ENCODE data around the gene CFAP46.

Gene CFAP46

DNA sequence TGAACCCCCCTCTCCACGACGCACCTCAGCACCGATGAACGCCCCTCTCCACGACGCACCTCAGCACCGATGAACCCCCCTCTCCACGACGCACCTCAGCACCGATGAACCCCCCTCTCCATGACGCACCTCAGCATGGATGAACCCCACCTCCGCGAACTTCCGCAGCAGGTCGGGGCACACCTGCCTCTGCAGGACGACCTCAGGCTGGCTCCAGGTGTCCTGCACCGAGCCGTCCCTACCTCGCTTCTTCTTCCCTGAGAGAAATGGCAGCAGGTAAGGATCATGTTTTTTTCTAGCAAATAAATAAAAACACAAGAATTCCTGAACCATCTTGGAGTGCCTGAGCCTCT, 24.1 kb downstream of the CFAP46 start:
- no peaks in the 10 kb centered on the region for H4K20me1 ChIP-seq (ENCODE audit: insufficient read depth, low read length, poor library complexity, severe bottlenecking)
- no peak overlapping the region for H3K4me2 ChIP-seq (ENCODE audit: low read depth, low read length, poor library complexity, severe bottlenecking)
- no peaks in the 10 kb centered on the region; the same call in 1 of the 2 replicates for H3K9me3 ChIP-seq (ENCODE audit: insufficient read depth, low read depth, low read length)

DNA sequence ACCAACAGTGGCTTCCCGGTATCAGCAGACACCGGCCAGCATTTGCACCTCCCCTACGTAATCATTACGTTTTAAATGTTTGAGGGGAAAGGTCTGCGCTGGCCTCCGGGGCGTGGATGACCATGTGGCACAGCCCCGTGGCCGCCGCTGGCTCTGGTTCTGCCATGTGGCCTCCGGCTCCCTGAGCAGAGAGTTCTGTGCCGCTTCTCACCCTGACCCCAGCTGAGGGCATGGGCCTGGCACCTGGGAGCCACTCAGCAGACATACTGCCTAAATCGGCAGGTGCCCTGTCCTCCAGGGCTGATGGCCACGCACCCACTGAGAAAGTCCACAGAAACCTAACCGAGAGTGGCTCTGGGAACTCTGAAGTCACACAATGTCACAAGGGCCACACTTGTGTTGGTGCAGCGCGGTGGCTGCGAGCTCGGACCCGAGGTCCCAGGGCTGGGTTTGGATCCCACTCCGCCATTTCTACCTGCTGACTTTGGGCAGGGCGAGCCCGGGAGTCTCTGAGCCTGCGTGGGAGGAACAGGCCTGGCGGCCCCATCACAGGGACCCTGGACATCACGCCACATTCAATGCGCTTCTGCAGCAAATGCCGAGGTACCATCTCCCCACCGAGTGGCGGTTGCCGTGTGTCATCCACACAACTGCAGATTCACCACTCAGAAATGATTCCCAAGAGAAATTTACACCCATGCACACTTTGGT, 25.3 kb downstream of the CFAP46 start:
- Histone ChIP-seq H3F3A (ENCODE audit: low read depth) (no peaks in the 10 kb centered on the region), H3K36me3 (ENCODE audit: insufficient read depth, low read length) (no peaks in the 10 kb centered on the region), H3K9me3 (ENCODE audit: insufficient read depth, low read depth, low read length) (no peaks in the 10 kb centered on the region; the same call in 1 of the 2 replicates), H3K79me2 (ENCODE audit: insufficient read depth, low read length) (no peaks in the 10 kb centered on the region), H3K9me2 (replicated peaks; ENCODE audit: low read depth, low read length) (no peaks in the 10 kb centered on the region), H3K27me3 (ENCODE audit: insufficient read depth, low read length, poor library complexity, severe bottlenecking) (no peaks in the 10 kb centered on the region), H3K4me3 (ENCODE audit: low read length, poor library complexity, severe bottlenecking) (no peak overlapping the region), H4K20me1 (ENCODE audit: insufficient read depth, low read length, poor library complexity, severe bottlenecking) (no peaks in the 10 kb centered on the region), H3K4me1 (ENCODE audit: insufficient read depth, low read length, poor library complexity, severe bottlenecking) (no peaks in the 10 kb centered on the region), H2AFZ (ENCODE audit: low read length) (no peak overlapping the region), H3K4me2 (ENCODE audit: low read depth, low read length, poor library complexity, severe bottlenecking) (no peak overlapping the region), H3K9ac (ENCODE audit: low read depth, low read length, poor library complexity, severe bottlenecking) (no peak overlapping the region)
- TF ChIP-seq, protein P1, sequence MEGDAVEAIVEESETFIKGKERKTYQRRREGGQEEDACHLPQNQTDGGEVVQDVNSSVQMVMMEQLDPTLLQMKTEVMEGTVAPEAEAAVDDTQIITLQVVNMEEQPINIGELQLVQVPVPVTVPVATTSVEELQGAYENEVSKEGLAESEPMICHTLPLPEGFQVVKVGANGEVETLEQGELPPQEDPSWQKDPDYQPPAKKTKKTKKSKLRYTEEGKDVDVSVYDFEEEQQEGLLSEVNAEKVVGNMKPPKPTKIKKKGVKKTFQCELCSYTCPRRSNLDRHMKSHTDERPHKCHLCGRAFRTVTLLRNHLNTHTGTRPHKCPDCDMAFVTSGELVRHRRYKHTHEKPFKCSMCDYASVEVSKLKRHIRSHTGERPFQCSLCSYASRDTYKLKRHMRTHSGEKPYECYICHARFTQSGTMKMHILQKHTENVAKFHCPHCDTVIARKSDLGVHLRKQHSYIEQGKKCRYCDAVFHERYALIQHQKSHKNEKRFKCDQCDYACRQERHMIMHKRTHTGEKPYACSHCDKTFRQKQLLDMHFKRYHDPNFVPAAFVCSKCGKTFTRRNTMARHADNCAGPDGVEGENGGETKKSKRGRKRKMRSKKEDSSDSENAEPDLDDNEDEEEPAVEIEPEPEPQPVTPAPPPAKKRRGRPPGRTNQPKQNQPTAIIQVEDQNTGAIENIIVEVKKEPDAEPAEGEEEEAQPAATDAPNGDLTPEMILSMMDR (conservative IDR thresholded peaks at IDR 0.05; ENCODE audit: low read length): no peak

More for the DNA sequence above, 24.1 kb downstream of the CFAP46 start:
- no peaks in the 10 kb centered on the region for H3K9me2 ChIP-seq (replicated peaks; ENCODE audit: low read depth, low read length)
- H3K27me3 ChIP-seq (ENCODE audit: insufficient read depth, low read length, poor library complexity, severe bottlenecking): no peaks in the 10 kb centered on the region
- H3K4me1 ChIP-seq (ENCODE audit: insufficient read depth, low read length, poor library complexity, severe bottlenecking): no peaks in the 10 kb centered on the region
- H3F3A ChIP-seq (ENCODE audit: low read depth): no peaks in the 10 kb centered on the region
- H3K79me2 ChIP-seq (ENCODE audit: insufficient read depth, low read length): no peaks in the 10 kb centered on the region
- H3K36me3 ChIP-seq (ENCODE audit: insufficient read depth, low read length): no peaks in the 10 kb centered on the region
- TF ChIP-seq EZH2phosphoT487 (IDR thresholded peaks at IDR 0.05; ENCODE audit: borderline replicate concordance): no peak
- no peak overlapping the region for H3K9ac ChIP-seq (ENCODE audit: low read depth, low read length, poor library complexity, severe bottlenecking)
- no peak overlapping the region for H2AFZ ChIP-seq (ENCODE audit: low read length)
- no peak overlapping the region for H3K4me3 ChIP-seq (ENCODE audit: low read length, poor library complexity, severe bottlenecking)

DNA sequence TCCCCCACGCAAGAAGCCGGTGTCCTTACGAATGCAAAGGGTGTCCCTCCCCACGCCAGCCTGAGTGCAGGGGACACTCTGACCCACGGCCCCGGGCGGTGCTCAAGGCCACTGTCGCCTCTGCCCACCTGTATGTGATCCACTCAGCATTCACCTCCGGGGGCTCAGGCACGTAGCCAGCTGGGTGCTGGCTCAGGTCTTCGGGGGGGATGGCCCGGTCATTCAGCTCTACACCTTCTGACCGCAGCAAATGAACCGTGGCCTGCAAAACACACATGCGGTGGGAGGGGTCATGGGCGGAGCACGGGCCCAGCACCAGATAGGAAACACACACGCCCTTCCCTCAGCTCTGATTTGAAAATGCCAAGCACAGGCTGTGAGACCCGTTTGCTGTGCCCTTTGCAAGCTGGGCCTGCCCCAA, 25.9 kb downstream of the CFAP46 start:
- Histone ChIP-seq H3K4me2 (ENCODE audit: low read depth, low read length, poor library complexity, severe bottlenecking) (no peak overlapping the region), H3K9me2 (replicated peaks; ENCODE audit: low read depth, low read length) (no peaks in the 10 kb centered on the region), H3K9me3 (ENCODE audit: insufficient read depth, low read depth, low read length) (no peaks in the 10 kb centered on the region; the same call in 1 of the 2 replicates), H3K79me2 (ENCODE audit: insufficient read depth, low read length) (no peaks in the 10 kb centered on the region), H3K4me1 (ENCODE audit: insufficient read depth, low read length, poor library complexity, severe bottlenecking) (no peaks in the 10 kb centered on the region), H3K36me3 (ENCODE audit: insufficient read depth, low read length) (no peaks in the 10 kb centered on the region), H2AFZ (ENCODE audit: low read length) (no peak overlapping the region), H3K27me3 (ENCODE audit: insufficient read depth, low read length, poor library complexity, severe bottlenecking) (no peaks in the 10 kb centered on the region), H3K4me3 (ENCODE audit: low read length, poor library complexity, severe bottlenecking) (no peak overlapping the region), H3K9ac (ENCODE audit: low read depth, low read length, poor library complexity, severe bottlenecking) (no peak overlapping the region), H3F3A (ENCODE audit: low read depth) (no peaks in the 10 kb centered on the region), H4K20me1 (ENCODE audit: insufficient read depth, low read length, poor library complexity, severe bottlenecking) (no peaks in the 10 kb centered on the region)
- no peak for TF ChIP-seq EZH2phosphoT487 (IDR thresholded peaks at IDR 0.05; ENCODE audit: borderline replicate concordance)
- TF ChIP-seq, protein P1 (conservative IDR thresholded peaks at IDR 0.05; ENCODE audit: low read length): no peak

DNA sequence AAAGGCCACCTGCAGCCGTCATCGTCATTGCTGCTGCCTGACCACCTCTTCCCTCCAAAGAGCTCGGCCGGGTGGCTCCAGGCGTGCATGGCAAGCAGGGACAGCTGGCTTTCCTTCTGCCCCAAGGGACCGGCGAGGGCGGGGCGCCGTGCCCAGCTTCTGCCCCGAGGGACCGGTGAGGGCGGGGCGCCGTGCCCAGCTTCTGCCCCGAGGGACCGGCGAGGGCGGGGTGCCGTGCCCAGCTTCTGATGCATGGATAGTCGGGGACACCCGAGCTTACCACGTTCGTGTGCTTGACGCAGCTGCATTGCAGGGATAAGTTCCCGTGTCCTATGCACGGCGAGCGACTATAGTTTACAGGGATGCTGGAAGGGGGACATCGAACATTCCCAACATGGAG, 27.0 kb downstream of the CFAP46 start:
- no peaks in the 10 kb centered on the region for H3K79me2 ChIP-seq (ENCODE audit: insufficient read depth, low read length)
- H3K27me3 ChIP-seq (ENCODE audit: insufficient read depth, low read length, poor library complexity, severe bottlenecking): no peaks in the 10 kb centered on the region
- H3K4me1 ChIP-seq (ENCODE audit: insufficient read depth, low read length, poor library complexity, severe bottlenecking): no peaks in the 10 kb centered on the region
- no peaks in the 10 kb centered on the region; the same call in 1 of the 2 replicates for H3K9me3 ChIP-seq (ENCODE audit: insufficient read depth, low read depth, low read length)
- H2AFZ ChIP-seq (ENCODE audit: low read length): no peak overlapping the region
- H4K20me1 ChIP-seq (ENCODE audit: insufficient read depth, low read length, poor library complexity, severe bottlenecking): no peaks in the 10 kb centered on the region
- no peaks in the 10 kb centered on the region for H3K9me2 ChIP-seq (replicated peaks; ENCODE audit: low read depth, low read length)
- no peak overlapping the region for H3K4me3 ChIP-seq (ENCODE audit: low read length, poor library complexity, severe bottlenecking)
- no peak overlapping the region for H3K4me2 ChIP-seq (ENCODE audit: low read depth, low read length, poor library complexity, severe bottlenecking)
- no peak overlapping the region for H3K9ac ChIP-seq (ENCODE audit: low read depth, low read length, poor library complexity, severe bottlenecking)
- no peaks in the 10 kb centered on the region for H3F3A ChIP-seq (ENCODE audit: low read depth)
- H3K36me3 ChIP-seq (ENCODE audit: insufficient read depth, low read length): no peaks in the 10 kb centered on the region
- TF ChIP-seq, protein P1 (conservative IDR thresholded peaks at IDR 0.05; ENCODE audit: low read length): no peak
- TF ChIP-seq EZH2phosphoT487 (IDR thresholded peaks at IDR 0.05; ENCODE audit: borderline replicate concordance): no peak
